ENCODE data around the gene UBE2M.

GRCh38 chr19:58556622-58557220, 1.7 kb downstream of the UBE2M start:
- TF ChIP-seq CTCF (conservative IDR thresholded peaks at IDR 0.05 in 1 of 2, IDR thresholded peaks at IDR 0.05 in 1 of 2; ENCODE audit: extremely low read depth in 1 of 2, insufficient read depth in 1 of 2, low read depth in 1 of 2, low read length in 2 of 2) (no peak), EZH2 (IDR thresholded peaks at IDR 0.05; ENCODE audit: borderline replicate concordance, low read length) (no peak)
